H1 (cell line): ENCODE results near the gene CCDC92B. TPM values are rescaled to one million over a fixed set of nuclear protein-coding genes. Genes with fewer than 3 reads are reported as not detected.

Source experiments
- EP300 ChIP-seq, 2 experiments: IDR thresholded peaks; 1 replicate in 1 of 2; 2 replicates in 1 of 2; pipeline ENCODE4 v1.6.1; 2011 to 2012; ENCODE audit warnings: low read depth in 2 of 2, low read length in 2 of 2, mild to moderate bottlenecking in 2 of 2, borderline replicate concordance in 1 of 2, inconsistent platforms in 1 of 2, moderate library complexity in 1 of 2
- TCF12 ChIP-seq: IDR thresholded peaks from 2 replicates; pipeline ENCODE4 v1.6.1; 2011; ENCODE audit warnings: low read depth, mild to moderate bottlenecking, low read length
- polyA plus RNA-seq, 7 experiments: library from polyadenylated mRNA; depleted of rRNA in 3 of 7; stranded (reverse) in 5 of 7; unstranded in 2 of 7; fragments of >200 nt in 5 of 7; fragments of 200-250 nt in 2 of 7; gene quantifications; 1 replicate in 5 of 7; 2 replicates in 1 of 7; 4 replicates in 1 of 7; pipeline versions ENCODE4 v1.2.1 to v1.2.3, GENCODE V29; 2011 to 2013; ENCODE audit warnings: missing spikeins in 2 of 7, mixed read lengths in 2 of 7
- total RNA-seq: library from RNA; stranded (reverse); fragmentation: NEBNext Ultra II Directional; extraction: Animal tissue kit (Norgen Biotek cat#: 25700); gene quantifications from 2 replicates; pipeline ENCODE4 v1.2.1, GENCODE V29; 2021
- TF ChIP-seq, protein P1 (sequence below): fragments of 300-600 bp; sonication (generic); IDR thresholded peaks from 2 replicates; pipeline ENCODE4 v1.7.1; 2012; ENCODE audit warnings: low read length, moderate library complexity, mild to moderate bottlenecking, inconsistent platforms; ENCODE audit not compliant: insufficient replicate concordance
- TF ChIP-seq, protein P2 (sequence below): IDR thresholded peaks from 2 replicates; pipeline ENCODE4 v1.6.1; 2012; ENCODE audit warnings: inconsistent platforms

Gene CCDC92B
- total and polyA plus RNA-seq, 2 of the 8 experiments (the other 6 are each of a cell fraction or from before 2014, with no cell fraction given) = 5.5 to 12.1 TPM

DNA sequence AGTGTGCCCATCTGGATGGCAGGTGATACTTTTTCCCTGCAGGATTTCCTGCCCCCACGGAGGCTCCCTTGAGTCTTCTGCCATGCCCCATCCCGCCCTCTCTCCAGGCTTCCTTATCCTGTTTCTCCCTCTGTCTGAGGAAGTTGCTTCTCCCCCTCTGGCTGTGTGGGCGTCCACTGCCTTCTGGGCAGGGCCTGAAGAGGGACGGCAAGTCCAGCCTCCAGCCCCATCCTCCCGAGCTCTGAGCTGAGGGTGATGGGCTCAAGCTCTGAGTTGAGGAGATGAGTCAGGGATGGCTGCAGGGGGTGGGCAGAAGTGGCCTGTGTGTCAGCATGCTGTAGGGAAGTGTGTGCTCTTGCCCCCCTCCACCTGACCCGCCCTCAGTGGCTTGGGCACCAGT is 32.6 kb upstream of the CCDC92B start (continued):
- TF ChIP-seq, protein P1, sequence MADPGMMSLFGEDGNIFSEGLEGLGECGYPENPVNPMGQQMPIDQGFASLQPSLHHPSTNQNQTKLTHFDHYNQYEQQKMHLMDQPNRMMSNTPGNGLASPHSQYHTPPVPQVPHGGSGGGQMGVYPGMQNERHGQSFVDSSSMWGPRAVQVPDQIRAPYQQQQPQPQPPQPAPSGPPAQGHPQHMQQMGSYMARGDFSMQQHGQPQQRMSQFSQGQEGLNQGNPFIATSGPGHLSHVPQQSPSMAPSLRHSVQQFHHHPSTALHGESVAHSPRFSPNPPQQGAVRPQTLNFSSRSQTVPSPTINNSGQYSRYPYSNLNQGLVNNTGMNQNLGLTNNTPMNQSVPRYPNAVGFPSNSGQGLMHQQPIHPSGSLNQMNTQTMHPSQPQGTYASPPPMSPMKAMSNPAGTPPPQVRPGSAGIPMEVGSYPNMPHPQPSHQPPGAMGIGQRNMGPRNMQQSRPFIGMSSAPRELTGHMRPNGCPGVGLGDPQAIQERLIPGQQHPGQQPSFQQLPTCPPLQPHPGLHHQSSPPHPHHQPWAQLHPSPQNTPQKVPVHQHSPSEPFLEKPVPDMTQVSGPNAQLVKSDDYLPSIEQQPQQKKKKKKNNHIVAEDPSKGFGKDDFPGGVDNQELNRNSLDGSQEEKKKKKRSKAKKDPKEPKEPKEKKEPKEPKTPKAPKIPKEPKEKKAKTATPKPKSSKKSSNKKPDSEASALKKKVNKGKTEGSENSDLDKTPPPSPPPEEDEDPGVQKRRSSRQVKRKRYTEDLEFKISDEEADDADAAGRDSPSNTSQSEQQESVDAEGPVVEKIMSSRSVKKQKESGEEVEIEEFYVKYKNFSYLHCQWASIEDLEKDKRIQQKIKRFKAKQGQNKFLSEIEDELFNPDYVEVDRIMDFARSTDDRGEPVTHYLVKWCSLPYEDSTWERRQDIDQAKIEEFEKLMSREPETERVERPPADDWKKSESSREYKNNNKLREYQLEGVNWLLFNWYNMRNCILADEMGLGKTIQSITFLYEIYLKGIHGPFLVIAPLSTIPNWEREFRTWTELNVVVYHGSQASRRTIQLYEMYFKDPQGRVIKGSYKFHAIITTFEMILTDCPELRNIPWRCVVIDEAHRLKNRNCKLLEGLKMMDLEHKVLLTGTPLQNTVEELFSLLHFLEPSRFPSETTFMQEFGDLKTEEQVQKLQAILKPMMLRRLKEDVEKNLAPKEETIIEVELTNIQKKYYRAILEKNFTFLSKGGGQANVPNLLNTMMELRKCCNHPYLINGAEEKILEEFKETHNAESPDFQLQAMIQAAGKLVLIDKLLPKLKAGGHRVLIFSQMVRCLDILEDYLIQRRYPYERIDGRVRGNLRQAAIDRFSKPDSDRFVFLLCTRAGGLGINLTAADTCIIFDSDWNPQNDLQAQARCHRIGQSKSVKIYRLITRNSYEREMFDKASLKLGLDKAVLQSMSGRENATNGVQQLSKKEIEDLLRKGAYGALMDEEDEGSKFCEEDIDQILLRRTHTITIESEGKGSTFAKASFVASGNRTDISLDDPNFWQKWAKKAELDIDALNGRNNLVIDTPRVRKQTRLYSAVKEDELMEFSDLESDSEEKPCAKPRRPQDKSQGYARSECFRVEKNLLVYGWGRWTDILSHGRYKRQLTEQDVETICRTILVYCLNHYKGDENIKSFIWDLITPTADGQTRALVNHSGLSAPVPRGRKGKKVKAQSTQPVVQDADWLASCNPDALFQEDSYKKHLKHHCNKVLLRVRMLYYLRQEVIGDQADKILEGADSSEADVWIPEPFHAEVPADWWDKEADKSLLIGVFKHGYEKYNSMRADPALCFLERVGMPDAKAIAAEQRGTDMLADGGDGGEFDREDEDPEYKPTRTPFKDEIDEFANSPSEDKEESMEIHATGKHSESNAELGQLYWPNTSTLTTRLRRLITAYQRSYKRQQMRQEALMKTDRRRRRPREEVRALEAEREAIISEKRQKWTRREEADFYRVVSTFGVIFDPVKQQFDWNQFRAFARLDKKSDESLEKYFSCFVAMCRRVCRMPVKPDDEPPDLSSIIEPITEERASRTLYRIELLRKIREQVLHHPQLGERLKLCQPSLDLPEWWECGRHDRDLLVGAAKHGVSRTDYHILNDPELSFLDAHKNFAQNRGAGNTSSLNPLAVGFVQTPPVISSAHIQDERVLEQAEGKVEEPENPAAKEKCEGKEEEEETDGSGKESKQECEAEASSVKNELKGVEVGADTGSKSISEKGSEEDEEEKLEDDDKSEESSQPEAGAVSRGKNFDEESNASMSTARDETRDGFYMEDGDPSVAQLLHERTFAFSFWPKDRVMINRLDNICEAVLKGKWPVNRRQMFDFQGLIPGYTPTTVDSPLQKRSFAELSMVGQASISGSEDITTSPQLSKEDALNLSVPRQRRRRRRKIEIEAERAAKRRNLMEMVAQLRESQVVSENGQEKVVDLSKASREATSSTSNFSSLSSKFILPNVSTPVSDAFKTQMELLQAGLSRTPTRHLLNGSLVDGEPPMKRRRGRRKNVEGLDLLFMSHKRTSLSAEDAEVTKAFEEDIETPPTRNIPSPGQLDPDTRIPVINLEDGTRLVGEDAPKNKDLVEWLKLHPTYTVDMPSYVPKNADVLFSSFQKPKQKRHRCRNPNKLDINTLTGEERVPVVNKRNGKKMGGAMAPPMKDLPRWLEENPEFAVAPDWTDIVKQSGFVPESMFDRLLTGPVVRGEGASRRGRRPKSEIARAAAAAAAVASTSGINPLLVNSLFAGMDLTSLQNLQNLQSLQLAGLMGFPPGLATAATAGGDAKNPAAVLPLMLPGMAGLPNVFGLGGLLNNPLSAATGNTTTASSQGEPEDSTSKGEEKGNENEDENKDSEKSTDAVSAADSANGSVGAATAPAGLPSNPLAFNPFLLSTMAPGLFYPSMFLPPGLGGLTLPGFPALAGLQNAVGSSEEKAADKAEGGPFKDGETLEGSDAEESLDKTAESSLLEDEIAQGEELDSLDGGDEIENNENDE = no peak
- TF ChIP-seq, protein P2, sequence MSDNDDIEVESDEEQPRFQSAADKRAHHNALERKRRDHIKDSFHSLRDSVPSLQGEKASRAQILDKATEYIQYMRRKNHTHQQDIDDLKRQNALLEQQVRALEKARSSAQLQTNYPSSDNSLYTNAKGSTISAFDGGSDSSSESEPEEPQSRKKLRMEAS = no peak
- TF ChIP-seq TCF12 (no peak), EP300 (IDR thresholded peaks at IDR 0.05; ENCODE audit: borderline replicate concordance in 1 of 2, low read depth in 2 of 2, low read length in 2 of 2) (no peak)
